ENCODE results near the gene FOXB2.

DNA sequence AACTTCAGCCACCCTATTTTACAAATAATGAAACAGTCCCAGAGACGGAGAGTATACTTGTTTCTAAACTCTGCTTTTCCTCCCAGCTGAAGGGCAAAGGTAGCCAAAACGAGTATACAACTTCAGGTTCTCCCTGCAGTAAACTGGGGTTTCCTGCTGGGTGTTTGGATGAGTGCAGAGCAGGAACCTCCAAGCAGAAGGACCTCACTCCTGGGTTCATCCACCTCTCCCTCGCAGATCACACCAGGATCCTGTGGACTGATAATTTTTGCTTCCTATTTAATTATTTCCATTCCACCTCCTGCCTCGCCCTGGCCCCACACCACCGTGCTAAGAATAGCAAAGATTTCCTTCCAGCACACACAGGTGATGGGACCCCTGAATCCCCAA, 2.0 kb upstream of the FOXB2 start:
- TF ChIP-seq, protein P1, sequence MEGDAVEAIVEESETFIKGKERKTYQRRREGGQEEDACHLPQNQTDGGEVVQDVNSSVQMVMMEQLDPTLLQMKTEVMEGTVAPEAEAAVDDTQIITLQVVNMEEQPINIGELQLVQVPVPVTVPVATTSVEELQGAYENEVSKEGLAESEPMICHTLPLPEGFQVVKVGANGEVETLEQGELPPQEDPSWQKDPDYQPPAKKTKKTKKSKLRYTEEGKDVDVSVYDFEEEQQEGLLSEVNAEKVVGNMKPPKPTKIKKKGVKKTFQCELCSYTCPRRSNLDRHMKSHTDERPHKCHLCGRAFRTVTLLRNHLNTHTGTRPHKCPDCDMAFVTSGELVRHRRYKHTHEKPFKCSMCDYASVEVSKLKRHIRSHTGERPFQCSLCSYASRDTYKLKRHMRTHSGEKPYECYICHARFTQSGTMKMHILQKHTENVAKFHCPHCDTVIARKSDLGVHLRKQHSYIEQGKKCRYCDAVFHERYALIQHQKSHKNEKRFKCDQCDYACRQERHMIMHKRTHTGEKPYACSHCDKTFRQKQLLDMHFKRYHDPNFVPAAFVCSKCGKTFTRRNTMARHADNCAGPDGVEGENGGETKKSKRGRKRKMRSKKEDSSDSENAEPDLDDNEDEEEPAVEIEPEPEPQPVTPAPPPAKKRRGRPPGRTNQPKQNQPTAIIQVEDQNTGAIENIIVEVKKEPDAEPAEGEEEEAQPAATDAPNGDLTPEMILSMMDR (IDR thresholded peaks at IDR 0.05), result no peak
- no peak for TF ChIP-seq POLR2A (IDR thresholded peaks at IDR 0.05)
